HG02885 (cell line): ENCODE results near the gene C1orf87.

ENCODE experiments used
- ATAC-seq: cut with Tn5 transposase; IDR thresholded peaks from one replicate; pipeline ENCODE4 v1.9.1; 2021; ENCODE audit warnings: mild to moderate bottlenecking; ENCODE audit not compliant: unreplicated experiment, poor library complexity

C1orf87 gene, protein sequence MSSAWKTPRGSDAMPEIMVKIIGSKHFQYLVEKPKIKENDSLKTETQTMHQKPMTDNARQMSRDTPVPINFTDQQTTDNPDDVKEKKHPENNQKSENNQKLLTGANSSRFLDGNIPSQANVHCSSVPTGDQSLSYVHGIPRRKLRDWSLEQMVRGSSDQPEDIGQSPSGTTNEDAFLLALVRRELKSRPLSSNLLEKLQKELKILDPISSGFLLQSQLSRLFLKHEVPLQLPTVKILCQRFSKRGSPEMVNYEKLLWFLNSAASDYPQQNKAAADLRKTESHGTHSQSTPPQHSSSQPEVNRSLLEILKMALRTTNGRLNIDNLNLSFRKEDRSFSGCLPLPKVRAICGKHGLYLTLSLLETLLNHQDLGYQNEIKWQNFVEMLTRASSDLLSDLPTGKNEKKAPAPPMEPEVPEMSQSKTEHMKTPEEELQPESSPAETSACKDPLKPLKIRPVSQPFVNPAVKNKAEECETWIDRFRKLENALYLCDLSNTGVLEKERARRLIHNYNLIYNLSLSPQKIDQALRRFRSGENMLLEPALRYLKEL

DNA sequence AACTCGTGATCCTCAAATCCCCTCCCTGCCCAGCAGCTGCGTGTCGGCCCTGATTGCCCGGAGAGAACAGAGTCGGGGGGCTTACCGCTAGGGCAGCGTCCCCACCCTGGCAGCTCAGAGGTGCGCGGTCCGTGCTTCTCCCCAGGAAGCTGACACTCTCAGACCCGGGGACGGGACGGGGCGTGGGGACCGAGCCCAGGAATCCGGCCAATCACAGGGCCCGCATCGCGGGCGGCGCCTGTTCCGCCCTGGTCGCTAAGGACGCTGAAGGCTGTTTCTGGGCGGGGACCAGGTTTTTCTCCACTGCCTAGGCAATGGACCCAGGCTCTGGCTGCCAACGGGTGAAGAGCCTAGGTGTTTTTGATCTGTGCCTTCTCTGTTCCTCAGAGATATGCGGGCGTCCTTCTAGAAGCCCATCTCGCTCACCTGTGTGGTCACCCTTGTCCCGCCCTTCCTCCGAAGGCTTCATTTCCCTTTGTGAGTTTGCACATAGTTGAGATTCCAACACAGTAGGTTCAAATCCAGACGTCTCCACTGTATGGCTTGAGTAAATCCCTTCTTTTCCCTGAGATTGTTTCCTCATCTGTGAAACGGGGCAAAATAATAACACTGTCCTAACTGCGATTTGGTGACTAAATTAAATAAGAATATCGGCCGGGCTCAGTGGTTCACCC lies at the start of gene C1orf87:
C1orf87 (minus strand) TSS at position 166 of the 674 bp plus-strand sequence. CDS start 1,127 bp downstream, outside the sequence.
- no peak for ATAC-seq

DNA sequence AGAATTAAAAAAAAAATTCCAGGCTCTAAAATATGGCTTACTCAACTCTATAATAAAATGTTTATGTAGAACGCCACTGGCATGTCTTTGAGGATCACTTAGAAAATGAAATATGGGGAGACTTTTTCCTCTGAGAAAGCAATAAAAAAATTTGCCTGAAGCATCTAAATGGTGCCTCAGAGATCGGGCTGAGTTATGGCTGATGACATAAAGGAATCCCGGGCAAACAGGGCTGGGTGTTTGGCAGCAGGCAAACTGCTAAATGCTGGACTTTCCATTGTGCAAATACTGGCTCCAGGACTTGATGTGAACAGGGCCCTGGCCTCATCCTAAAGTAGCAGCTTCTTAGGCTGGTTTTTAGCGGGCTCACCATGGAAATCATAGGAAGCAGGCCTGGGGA lies 44.5 kb upstream of the C1orf87 start:
- ATAC-seq, result no peak

DNA sequence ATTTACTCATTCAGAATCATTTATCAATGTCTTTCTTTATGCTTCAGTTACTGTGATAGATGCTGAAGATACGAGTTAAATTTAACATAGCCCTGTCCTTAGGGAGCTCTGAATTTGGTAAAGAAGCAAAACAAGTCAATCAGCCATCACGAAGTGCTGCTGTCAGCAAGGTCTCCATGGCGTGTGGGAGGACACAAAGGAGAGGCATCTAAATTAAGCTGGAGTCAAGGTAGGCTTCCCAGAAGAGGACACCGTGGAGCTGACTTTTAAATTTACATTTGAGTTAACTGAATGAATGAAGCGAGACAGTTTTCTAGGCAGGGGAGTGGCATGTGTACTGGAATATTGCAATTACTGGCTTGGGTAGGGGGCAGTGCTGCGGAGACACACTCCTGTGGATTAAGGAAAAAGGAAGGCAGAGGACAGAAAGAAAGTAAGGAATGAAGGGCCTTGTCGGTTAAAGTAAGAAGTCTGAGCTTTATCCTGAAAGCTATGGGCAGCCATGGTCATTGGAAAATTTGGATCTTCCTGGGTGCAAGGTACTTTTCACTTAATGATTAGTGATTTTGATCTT lies 41.3 kb upstream of the C1orf87 start:
- no peak for ATAC-seq

DNA sequence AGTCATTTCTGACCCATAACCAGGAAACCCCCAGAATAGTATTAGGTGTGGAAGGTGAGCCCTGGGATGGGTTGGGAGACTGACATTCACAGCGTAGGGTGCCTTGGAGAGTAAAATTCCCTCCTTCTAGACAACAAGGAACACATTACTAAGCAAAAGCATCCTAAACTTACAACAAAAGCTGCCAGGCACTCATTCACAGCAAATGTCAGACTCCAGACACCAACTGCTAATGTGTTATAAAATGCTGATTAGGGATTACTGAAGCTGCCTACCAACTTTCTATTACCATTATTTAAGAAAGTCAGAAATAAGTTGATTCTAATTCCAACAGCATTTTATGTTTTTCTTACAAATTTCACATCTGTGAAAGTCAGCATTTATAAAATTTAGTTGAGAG lies 40.0 kb upstream of the C1orf87 start:
- ATAC-seq, result no peak

DNA sequence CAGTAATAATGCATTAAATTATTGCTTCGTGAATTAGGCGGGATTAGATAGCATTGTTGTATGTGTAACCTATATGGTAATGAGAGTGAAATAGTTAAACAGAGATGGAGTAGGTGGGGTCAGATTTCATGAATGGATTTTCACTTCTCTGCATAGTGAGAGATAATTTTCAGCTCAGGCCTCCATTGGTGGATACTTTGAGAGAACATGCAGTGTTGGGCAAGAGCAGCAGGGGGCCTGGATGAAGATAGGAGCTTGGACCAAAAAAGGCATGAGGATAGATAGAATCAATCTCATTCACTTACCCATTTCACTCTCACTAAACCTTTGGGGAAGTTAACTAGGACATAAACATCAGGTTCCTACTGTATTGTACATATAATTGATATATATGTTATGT lies 39.5 kb upstream of the C1orf87 start:
- ATAC-seq, result no peak

DNA sequence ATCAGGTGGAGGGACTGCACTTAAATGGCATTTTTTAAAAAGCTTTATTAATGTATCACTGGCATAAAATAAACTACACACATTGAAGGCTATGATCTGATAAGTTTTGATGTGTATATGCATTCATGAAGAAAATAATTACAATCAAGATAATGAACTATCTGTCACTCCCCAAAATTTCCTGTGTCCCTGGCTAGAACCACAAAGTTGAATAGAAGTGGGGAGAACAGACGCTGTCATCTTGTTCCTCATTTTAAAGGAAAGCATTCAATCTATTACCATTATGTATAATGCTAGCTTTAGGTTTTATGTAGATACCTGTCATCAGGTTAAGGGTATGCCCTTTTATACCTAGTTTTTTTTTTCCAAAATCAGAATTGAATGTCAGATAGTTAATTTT lies 38.1 kb upstream of the C1orf87 start:
- no peak for ATAC-seq

DNA sequence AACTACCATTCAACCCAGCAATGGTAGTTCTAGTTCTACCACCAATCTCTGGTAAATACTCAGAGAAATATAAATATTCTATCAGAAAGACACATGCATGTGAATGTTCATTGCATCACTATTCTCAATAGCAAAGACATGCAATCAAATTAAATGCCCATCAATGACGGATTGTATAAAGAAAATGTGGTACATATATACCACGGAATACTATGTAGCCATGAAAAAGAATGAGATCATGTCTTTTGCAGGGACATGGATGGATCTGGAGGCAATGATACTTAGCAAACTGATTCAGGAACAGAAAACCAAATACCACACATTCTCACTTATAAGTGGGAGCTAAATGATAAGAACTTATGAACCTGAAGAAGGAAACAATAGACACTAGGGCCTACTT lies 37.5 kb upstream of the C1orf87 start:
- ATAC-seq, result no peak

DNA sequence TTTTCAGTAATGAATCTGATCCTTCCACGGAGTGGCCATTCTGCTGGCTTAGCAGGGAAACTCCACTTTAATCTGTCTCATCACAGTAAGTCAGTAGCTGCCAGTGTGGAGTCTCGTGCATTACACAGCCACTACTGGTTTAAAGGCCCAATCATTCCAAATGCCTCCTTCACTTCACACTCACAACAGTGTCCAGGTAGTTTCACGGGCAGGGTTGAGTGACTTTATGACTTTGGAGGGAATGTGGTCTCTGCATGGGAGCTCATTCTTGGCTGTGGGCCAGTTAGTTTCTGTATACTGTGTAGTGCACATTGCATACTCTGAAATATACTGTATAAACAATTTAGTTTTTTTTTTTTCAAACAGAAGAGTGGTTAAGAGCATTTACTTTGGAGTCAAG lies 34.6 kb upstream of the C1orf87 start:
- no peak for ATAC-seq

DNA sequence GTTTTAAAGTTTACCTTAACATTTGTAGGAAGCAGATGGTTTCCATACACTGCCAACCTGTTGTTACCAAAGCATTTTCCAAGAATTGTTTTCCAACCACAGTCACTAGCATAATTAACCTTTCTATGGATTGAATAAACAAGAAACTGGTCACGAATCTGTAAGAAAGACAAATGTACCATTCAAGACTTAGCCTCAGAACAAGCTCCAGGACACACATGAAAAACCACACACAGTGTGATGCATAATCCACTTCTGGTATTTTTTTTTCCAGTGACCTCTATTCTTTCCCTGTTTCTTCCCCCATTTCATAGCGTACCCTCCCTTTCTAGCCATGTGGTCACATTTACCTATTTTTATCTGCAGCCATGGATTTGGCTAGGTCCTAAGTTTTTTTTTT lies 29.6 kb upstream of the C1orf87 start:
- no peak for ATAC-seq

DNA sequence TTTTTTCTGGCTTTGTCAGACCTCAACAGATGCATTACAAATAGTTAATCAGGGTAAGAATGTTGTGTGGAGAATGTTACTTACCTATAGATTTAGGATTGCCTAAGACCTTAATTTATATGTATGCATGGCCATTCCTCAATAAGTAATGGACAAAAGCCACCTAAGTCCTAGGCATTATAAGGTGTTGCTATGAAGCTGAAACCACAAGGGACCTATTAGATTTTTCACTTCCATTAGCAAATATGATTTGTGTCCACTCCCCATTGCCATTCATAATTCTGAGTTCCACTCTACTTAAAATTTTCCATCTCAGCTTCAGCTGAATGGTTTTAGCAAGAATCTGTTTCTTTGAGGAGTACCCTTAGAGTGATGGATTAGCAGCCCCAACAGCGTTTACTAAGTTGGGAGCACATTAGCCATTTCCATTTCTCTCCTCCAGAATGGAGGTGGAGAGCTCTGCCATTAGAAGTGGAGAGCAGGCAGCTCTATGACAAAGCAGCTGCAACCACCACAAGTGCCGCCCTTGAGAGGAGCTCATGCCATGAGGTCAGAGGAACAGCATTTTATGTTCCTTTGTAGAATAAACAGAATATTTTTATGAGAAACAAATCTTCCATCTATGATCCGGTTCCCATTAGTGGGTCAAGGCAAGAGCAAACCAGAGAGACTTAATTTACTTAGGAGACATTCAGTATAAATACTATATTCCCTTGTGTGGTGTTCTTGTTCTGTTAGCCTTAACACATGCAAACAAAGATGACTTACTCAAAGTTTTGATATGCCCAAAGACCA lies 28.9 kb upstream of the C1orf87 start:
- no peak for ATAC-seq

DNA sequence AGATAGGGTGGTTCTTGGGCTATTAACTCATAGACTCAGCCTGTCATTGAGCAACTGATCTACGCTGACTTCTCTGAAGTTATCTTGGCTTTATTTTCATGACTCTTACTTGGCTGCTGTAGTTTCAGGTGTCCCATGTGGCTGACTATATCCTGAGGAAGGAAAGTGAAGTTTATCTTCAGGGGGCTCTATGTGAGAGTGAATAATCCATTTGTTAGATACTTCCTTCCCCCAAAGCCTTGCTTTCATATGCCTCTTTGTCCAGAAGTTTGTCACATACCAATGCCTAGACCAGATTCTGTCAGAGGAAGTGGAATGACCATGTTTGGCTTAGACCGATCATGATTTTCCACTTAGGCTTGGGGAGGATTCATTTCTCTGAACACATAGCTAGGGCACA lies 27.9 kb upstream of the C1orf87 start:
- no peak for ATAC-seq

DNA sequence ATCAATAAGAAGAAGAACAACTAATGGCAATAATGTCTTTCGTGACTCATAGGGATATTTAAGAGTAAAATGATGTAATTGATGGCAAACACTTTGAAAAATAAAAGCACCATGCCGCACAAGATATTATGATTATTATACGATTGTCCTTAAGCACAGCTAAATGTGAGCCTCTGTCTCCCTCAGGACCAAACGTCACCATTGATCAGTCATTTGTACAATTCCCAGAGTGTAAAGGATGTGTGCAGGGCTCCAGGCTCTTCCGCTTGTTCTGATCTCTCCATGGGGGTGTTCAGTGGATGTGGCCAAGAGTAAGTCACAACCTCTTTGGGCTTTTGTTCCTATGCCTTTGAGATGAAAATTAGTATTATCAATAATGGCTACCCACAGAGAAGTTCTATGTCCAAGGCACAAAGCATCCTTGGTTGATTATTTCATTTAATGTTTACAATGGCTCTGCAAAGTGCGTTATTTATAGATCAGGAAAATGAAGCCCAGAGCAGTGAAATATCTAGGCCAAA lies 17.7 kb upstream of the C1orf87 start:
- no peak for ATAC-seq

DNA sequence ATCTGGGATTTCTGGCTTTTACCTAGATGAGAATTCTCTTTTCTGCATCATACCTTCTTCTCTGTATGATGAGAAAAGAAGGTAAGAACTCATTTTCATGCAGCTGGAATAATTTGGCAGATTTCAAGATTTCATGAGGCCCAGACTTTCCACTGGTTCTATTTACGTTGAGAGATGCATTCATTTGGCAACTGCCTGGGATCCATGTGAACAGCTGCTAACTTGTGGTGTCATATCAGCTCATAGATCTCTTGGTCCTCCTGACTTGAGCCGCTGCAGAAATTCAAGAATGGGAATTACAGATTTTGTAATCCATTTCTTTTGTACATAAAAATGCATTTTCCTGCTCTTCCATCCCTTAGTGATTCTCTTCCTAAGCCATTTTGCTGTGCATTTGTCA lies 17.1 kb upstream of the C1orf87 start:
- ATAC-seq, result no peak

DNA sequence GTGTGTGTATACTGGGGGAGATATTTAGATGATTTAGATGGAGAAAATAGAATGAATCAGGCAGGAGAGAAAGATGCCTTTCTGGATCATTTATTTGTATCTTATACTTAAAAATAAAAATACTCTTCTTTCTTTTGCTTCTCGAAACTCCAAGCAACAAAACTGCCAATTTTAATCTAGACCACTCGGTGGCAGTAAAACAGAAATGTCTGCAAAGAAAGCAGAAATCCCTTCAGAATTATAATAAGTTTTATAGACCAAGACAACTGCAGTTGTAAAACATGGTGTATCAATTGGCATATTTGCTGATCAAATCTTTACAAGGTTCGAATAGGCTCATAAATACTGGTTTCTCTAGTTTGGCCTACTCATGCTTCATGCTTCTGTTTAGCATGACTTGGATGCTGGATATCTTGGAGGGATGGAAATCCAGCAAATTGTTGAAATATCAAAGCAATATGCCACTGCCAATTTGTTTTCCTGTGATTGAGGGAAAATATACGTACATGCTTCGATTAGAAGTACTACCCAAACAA lies 15.1 kb upstream of the C1orf87 start:
- ATAC-seq, result no peak

DNA sequence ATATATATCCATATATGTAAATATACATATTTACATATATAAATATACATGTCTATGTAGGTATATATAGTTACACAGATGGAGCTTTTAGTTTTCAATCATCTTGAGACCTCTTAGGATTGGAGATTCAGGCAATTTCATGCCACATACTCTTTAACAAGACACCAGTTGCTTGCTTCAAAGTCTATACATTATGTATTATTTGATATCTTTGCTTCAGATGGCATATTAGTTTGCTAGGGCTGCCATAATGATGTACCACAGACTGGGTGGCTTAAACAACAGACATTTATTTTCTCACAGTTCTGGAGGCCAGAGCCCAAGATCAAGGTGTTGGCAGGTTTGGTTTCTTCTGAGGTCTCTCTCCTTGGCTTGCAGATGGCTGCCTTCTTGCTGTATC lies 14.1 kb upstream of the C1orf87 start:
- no peak for ATAC-seq

DNA sequence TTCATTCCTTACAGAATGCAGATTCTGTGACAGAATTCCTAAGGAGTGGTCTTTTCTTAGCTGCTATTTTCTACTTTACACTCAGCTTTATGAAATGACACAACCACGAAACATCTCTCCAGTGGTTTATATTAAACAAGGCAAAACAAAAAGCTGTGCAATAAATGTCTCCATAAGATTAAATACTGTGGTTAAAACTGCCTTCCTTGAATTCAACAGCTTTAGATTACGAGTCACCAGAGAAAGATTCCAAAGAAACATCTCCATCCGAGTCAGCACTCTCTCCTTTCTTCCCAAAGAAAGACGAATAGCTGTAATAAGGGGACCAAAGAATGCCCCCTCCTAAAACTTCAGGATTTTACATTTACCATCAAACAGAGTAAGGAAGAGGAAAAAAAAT lies 4.6 kb upstream of the C1orf87 start:
- ATAC-seq, result no peak

DNA sequence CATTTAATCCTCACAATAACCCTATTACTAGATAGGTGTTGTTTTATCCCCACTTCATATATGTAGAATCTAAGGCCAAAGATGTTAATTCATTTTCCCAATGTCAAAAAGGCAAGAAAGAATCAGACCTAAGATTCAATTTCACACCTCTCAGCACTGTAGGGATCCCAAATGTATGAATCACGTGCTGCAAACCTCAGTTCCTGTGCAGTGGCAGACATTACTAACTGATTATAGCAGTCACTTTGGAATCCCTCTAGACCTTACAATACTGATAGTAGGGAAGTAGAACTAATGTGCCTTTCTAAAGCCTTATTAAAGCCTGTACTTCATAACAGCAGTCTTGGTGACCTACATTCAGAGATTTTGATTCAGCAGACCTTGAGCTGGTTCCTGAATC lies 2.3 kb downstream of the C1orf87 start:
- no peak for ATAC-seq

DNA sequence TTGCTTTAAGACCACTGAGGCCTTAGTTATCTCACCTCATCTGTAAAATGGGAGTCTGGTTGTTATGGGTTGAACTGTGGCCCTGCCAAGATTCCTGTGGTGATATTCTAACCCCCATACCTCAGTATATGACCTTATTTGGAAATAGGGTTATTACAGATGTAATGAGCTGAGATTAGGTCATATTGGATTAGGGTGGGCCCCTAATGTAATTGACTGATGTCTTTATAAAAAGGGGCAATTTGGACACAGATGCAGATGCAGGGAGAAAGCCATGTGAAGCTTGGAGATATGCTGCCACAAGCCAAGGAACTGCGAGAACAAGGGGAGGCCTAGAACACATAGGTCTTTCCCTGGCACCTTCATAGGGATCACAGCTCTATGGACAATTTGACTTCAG lies 3.9 kb downstream of the C1orf87 start:
- no peak for ATAC-seq

DNA sequence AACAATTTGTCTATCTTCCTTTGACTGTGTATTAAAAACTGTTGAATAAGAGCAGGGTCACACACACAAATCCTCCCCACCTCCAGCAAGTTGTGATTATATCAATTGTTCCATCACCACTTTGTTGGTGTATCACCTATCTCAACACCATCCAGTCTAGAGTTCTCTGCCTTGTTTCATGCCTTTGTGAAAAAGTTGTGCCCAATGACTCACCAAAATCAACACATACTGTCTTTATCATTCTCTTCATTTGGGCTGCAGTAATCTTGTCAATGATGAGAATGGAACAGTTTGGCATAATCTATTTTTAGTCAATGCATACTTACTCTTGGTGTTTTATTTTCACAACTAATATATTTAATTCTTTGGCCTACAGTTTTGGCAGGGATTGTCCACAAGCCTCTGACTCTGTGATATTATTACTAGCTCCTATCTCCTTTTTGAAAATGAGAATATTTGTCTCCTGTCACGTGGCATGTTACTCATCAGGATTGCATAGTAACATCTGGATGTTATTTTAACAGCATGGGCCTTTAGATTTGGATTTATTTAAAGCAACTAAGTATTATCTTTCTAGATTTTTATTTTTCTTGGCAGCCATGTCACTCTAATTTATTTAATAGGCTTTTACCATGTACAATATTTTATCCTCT lies 5.1 kb downstream of the C1orf87 start:
- no peak for ATAC-seq

DNA sequence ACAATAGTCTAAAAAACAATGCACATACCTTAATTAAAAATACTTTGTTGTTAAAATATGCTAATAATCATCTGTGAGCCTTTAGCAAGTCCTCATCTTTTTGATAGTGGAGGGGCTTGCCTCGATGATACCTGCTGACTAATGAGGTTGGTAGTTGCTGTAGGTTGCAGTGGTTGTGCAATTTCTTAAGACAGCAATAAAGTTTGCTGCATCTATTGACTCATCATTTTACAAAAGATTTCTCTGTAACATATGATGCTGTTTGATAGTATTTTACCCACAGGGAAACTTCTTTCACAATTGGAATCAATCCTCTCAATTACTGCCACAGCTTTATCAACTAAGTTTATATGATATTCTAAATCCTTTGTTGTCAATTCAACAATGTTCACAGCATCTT lies 7.6 kb downstream of the C1orf87 start:
- ATAC-seq, result no peak
